Measurements from ENCODE around the gene DUSP28.
A peak's percentile ranks its signal among the peaks of the same experiment; 100 is the strongest.

The DUSP28 gene

GRCh38 chr2:240573516-240574385 is 13.6 kb downstream of the DUSP28 start:
- Histone ChIP-seq H2AFZ (ENCODE audit: low read length, unreplicated experiment) (no peak overlapping the region), H3K36me3 (ENCODE audit: insufficient read depth, low read length) (no peaks in the 10 kb centered on the region), H3K4me3 (ENCODE audit: low read depth, low read length) (no peak overlapping the region), H3K79me2 (ENCODE audit: control insufficient read depth, insufficient read depth, low read length, unreplicated experiment) (no peaks in the 10 kb centered on the region), H3K4me1 (ENCODE audit: control insufficient read depth, insufficient read depth, low read length, unreplicated experiment) (peaks cover 7% of the 10 kb centered on the region), H3K27ac (ENCODE audit: low read depth, low read length) (no peak overlapping the region), H3K27me3 (ENCODE audit: insufficient read depth, low read length) (no peaks in the 10 kb centered on the region)

GRCh38 chr2:240574386-240575100 is 14.4 kb downstream of the DUSP28 start:
- Histone ChIP-seq H3K79me2 (ENCODE audit: control insufficient read depth, insufficient read depth, low read length, unreplicated experiment) (no peaks in the 10 kb centered on the region), H3K36me3 (ENCODE audit: insufficient read depth, low read length) (no peaks in the 10 kb centered on the region), H3K4me1 (ENCODE audit: control insufficient read depth, insufficient read depth, low read length, unreplicated experiment) (peaks cover 10% of the 10 kb centered on the region), H3K27me3 (ENCODE audit: insufficient read depth, low read length) (no peaks in the 10 kb centered on the region), H2AFZ (ENCODE audit: low read length, unreplicated experiment) (no peak overlapping the region), H3K4me3 (ENCODE audit: low read depth, low read length) (no peak overlapping the region), H3K27ac (ENCODE audit: low read depth, low read length) (no peak overlapping the region)

GRCh38 chr2:240575101-240575965 is 15.2 kb downstream of the DUSP28 start:
- Histone ChIP-seq H3K79me2 (ENCODE audit: control insufficient read depth, insufficient read depth, low read length, unreplicated experiment) (no peaks in the 10 kb centered on the region), H2AFZ (ENCODE audit: low read length, unreplicated experiment) (no peak overlapping the region), H3K27me3 (ENCODE audit: insufficient read depth, low read length) (no peaks in the 10 kb centered on the region), H3K36me3 (ENCODE audit: insufficient read depth, low read length) (no peaks in the 10 kb centered on the region), H3K4me3 (ENCODE audit: low read depth, low read length) (no peak overlapping the region), H3K27ac (ENCODE audit: low read depth, low read length) (no peak overlapping the region), H3K4me1 (ENCODE audit: control insufficient read depth, insufficient read depth, low read length, unreplicated experiment) (peaks cover 15% of the 10 kb centered on the region)

GRCh38 chr2:240576036-240576435 is 15.9 kb downstream of the DUSP28 start:
- H3K27ac ChIP-seq (ENCODE audit: low read depth, low read length) = no peak overlapping the region
- H3K4me3 ChIP-seq (ENCODE audit: low read depth, low read length) = no peak overlapping the region
- no peaks in the 10 kb centered on the region for H3K27me3 ChIP-seq (ENCODE audit: insufficient read depth, low read length)
- H3K36me3 ChIP-seq (ENCODE audit: insufficient read depth, low read length) = 0 out of 2 replicates have a peak, but pooled peaks cover 4% of the 10 kb centered on the region
- H3K4me1 ChIP-seq (ENCODE audit: control insufficient read depth, insufficient read depth, low read length, unreplicated experiment) = peaks cover 17% of the 10 kb centered on the region
- peaks cover 7% of the 10 kb centered on the region for H3K79me2 ChIP-seq (ENCODE audit: control insufficient read depth, insufficient read depth, low read length, unreplicated experiment)
- no peak overlapping the region for H2AFZ ChIP-seq (ENCODE audit: low read length, unreplicated experiment)

- Histone ChIP-seq H3K4me1 (ENCODE audit: control insufficient read depth, insufficient read depth, low read length, unreplicated experiment) (peaks cover 17% of the 10 kb centered on the region), H3K36me3 (ENCODE audit: insufficient read depth, low read length) (0 out of 2 replicates have a peak, but pooled peaks cover 6% of the 10 kb centered on the region), H3K27me3 (ENCODE audit: insufficient read depth, low read length) (no peaks in the 10 kb centered on the region), H3K27ac (ENCODE audit: low read depth, low read length) (no peak overlapping the region), H2AFZ (ENCODE audit: low read length, unreplicated experiment) (no peak overlapping the region), H3K79me2 (ENCODE audit: control insufficient read depth, insufficient read depth, low read length, unreplicated experiment) (peaks cover 10% of the 10 kb centered on the region), H3K4me3 (ENCODE audit: low read depth, low read length) (no peak overlapping the region)
Observed at GRCh38 chr2:240576436-240577205, 16.5 kb downstream of the DUSP28 start.

- H3K36me3 ChIP-seq (ENCODE audit: insufficient read depth, low read length) = 0 out of 2 replicates have a peak, but pooled peaks cover 6% of the 10 kb centered on the region
- no peak overlapping the region for H3K27ac ChIP-seq (ENCODE audit: low read depth, low read length)
- H3K4me1 ChIP-seq (ENCODE audit: control insufficient read depth, insufficient read depth, low read length, unreplicated experiment) = peaks cover 21% of the 10 kb centered on the region
- no peak overlapping the region for H2AFZ ChIP-seq (ENCODE audit: low read length, unreplicated experiment)
- H3K27me3 ChIP-seq (ENCODE audit: insufficient read depth, low read length) = no peaks in the 10 kb centered on the region
- H3K79me2 ChIP-seq (ENCODE audit: control insufficient read depth, insufficient read depth, low read length, unreplicated experiment) = peaks cover 12% of the 10 kb centered on the region
- no peak overlapping the region for H3K4me3 ChIP-seq (ENCODE audit: low read depth, low read length)
Observed at GRCh38 chr2:240577281-240578109, 17.3 kb downstream of the DUSP28 start.

- H3K4me1 ChIP-seq (ENCODE audit: control insufficient read depth, insufficient read depth, low read length, unreplicated experiment) = peaks cover 26% of the 10 kb centered on the region
- 0 out of 2 replicates have a peak, but pooled peaks cover 6% of the 10 kb centered on the region for H3K36me3 ChIP-seq (ENCODE audit: insufficient read depth, low read length)
- no peaks in the 10 kb centered on the region for H3K27me3 ChIP-seq (ENCODE audit: insufficient read depth, low read length)
- no peak overlapping the region for H3K4me3 ChIP-seq (ENCODE audit: low read depth, low read length)
- no peak overlapping the region for H2AFZ ChIP-seq (ENCODE audit: low read length, unreplicated experiment)
- no peak overlapping the region for H3K27ac ChIP-seq (ENCODE audit: low read depth, low read length)
- H3K79me2 ChIP-seq (ENCODE audit: control insufficient read depth, insufficient read depth, low read length, unreplicated experiment) = peaks cover 16% of the 10 kb centered on the region
Observed at GRCh38 chr2:240578110-240578450, 17.9 kb downstream of the DUSP28 start.

- no peak overlapping the region for H3K27ac ChIP-seq (ENCODE audit: low read depth, low read length)
- 0 out of 2 replicates have a peak, but pooled peaks cover 6% of the 10 kb centered on the region for H3K36me3 ChIP-seq (ENCODE audit: insufficient read depth, low read length)
- no peak overlapping the region for H3K4me3 ChIP-seq (ENCODE audit: low read depth, low read length)
Observed at GRCh38 chr2:240578488-240578887, 18.3 kb downstream of the DUSP28 start.

GRCh38 chr2:240579071-240579762 is 19.1 kb downstream of the DUSP28 start:
- Histone ChIP-seq H3K4me3 (ENCODE audit: low read depth, low read length) (no peak overlapping the region), H3K36me3 (ENCODE audit: insufficient read depth, low read length) (0 out of 2 replicates have a peak, but pooled peaks cover 6% of the 10 kb centered on the region), H3K27me3 (ENCODE audit: insufficient read depth, low read length) (no peaks in the 10 kb centered on the region), H3K27ac (ENCODE audit: low read depth, low read length) (peak overlapping the region; percentile 67; the same call in 1 of the 2 replicates), H3K79me2 (ENCODE audit: control insufficient read depth, insufficient read depth, low read length, unreplicated experiment) (peaks cover 23% of the 10 kb centered on the region), H3K4me1 (ENCODE audit: control insufficient read depth, insufficient read depth, low read length, unreplicated experiment) (peaks cover 34% of the 10 kb centered on the region), H2AFZ (ENCODE audit: low read length, unreplicated experiment) (no peak overlapping the region)

More at GRCh38 chr2:240578488-240578887, 18.3 kb downstream of the DUSP28 start:
- H3K4me1 ChIP-seq (ENCODE audit: control insufficient read depth, insufficient read depth, low read length, unreplicated experiment) = peaks cover 30% of the 10 kb centered on the region
- no peaks in the 10 kb centered on the region for H3K27me3 ChIP-seq (ENCODE audit: insufficient read depth, low read length)
- H3K79me2 ChIP-seq (ENCODE audit: control insufficient read depth, insufficient read depth, low read length, unreplicated experiment) = peaks cover 20% of the 10 kb centered on the region
- no peak overlapping the region for H2AFZ ChIP-seq (ENCODE audit: low read length, unreplicated experiment)
